Activated CD4-positive, alpha-beta T cell treated with anti-CD3 and anti-CD28 coated beads, Interleukin-2, amount 10 ng/mL, durations not matched to agents 24 days and 14 days (primary cell): ENCODE data around the gene RPL18. TPM values are rescaled to one million over a fixed set of nuclear protein-coding genes. Genes with fewer than 3 reads are reported as not detected.

ENCODE experiments used
- DNase-seq: peaks from one replicate; pipeline ENCODE4 v3.0.0; 2022
- H3K27ac Mint-ChIP-seq: one replicate; pipeline ENCODE4 v1.8.0; 2022; ENCODE audit warnings: mild to moderate bottlenecking, mixed read lengths
- H3K27me3 Mint-ChIP-seq: one replicate; pipeline ENCODE4 v1.8.0; 2022; ENCODE audit warnings: mixed read lengths
- H3K36me3 Mint-ChIP-seq: one replicate; pipeline ENCODE4 v1.8.0; 2022; ENCODE audit warnings: low read depth, mild to moderate bottlenecking, mixed read lengths
- H3K4me1 Mint-ChIP-seq: one replicate; pipeline ENCODE4 v1.8.0; 2021; ENCODE audit warnings: mixed read lengths
- H3K4me3 Mint-ChIP-seq: one replicate; pipeline ENCODE4 v1.8.0; 2022; ENCODE audit warnings: mild to moderate bottlenecking, moderate library complexity, mixed read lengths
- H3K9me3 Mint-ChIP-seq: one replicate; pipeline ENCODE4 v1.8.0; 2021; ENCODE audit warnings: mixed read lengths
- intact Hi-C: fragments of 100-400 bp; cut with micrococcal nuclease; formaldehyde crosslinking; loops from one replicate; pipeline ENCODE4 v1.15.1; 2023
- total RNA-seq: library from RNA; stranded (reverse); gene quantifications from 2 replicates; pipeline ENCODE4 v1.2.3, GENCODE V29; 2022

RPL18 gene
- total RNA-seq, 1 donor from 2014 or later: 1,938 TPM

DNA sequence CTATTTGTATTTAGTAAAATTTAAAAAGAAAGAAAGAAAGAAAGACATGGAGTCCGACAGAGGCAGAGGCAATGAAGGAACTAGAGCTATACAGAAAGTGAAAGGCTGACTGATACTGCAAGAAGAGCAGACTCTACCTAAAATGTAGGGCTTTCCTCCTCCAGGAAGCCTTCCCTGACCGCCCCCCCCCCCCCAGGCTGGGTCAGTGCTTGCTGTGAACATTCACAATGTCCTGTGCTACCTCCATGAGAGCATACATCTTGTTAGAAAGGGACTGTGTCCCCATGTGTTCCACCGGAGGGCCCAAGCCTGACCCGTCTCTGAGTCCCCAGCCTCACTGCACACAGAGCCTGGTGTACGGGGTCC, 32.7 kb upstream of the RPL18 start:
- Mint-ChIP-seq H3K4me1 (peaks cover 20% of the 10 kb centered on the region), H3K27me3 (no peaks in the 10 kb centered on the region), H3K27ac (no peak overlapping the region), H3K36me3 (no peaks in the 10 kb centered on the region), H3K4me3 (no peak overlapping the region), H3K9me3 (no peaks in the 10 kb centered on the region)
- DNase-seq: no peak
- intact Hi-C loops: no loop called here

DNA sequence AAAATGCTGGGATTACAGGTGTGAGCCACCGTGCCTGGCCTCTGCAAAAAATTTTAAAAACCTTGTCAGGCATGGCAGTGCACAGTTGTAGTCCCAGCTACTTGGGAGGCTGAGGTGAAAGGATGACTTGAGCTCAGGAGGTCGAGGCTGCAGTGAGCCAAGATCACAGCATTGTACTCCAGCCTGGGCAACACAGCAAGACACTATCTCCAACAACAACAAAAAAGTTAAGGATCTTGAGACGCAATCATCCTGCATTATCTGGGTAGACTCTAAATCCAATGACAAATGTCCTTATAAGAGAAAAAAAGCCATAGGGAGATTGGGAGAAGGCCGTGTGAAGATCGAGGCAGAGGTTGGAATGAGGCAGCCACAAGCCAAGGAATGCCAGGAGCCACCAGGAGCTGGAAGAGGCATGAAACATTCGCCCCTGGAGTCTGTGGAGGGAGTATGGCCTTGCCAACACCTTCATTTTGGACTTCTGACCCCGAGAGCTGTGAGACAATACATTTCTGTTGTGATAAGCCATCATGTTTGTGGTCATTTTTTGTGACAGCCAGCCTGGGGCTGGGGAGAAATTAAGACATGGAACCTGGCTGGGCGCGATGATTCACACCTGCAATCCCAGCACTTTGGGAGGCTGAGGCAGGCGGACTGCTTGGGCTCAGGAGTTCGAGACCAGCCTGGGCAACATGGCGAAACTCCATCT, 32.1 kb upstream of the RPL18 start:
- Mint-ChIP-seq H3K4me3 (no peak overlapping the region), H3K27me3 (no peaks in the 10 kb centered on the region), H3K36me3 (no peaks in the 10 kb centered on the region), H3K27ac (no peak overlapping the region), H3K4me1 (peaks cover 23% of the 10 kb centered on the region), H3K9me3 (no peaks in the 10 kb centered on the region)
- intact Hi-C loops: no loop called here
- DNase-seq: no peak

DNA sequence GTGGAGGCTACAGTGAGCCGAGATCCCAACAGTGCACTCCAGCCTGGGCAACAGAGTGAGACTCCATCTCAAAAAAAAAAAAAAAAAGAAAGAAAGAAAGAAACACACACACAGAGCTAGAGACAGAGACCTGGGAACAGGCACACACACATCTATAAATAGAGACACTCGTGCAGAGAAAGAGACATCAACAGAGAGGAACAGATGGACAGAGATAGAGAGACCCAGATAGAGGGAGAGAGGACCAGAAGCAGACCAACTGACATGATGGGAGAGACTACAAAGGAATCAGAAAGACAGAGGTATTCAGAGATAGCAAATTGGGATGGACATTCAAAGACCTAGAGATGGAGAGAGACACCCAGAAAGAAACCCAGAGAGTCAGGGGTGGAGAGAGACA, 29.2 kb upstream of the RPL18 start:
- Mint-ChIP-seq H3K4me1 (peaks cover 40% of the 10 kb centered on the region), H3K27ac (peak overlapping the region; percentile 9), H3K9me3 (no peaks in the 10 kb centered on the region), H3K4me3 (peak overlapping the region; percentile 11), H3K36me3 (no peaks in the 10 kb centered on the region), H3K27me3 (no peaks in the 10 kb centered on the region)
- DNase-seq: no peak
- intact Hi-C loops: loop anchor here (5.0 kb wide), 2 partner anchors 64 to 224 kb away; partner anchors contain the start of gene PPP1R15A

DNA sequence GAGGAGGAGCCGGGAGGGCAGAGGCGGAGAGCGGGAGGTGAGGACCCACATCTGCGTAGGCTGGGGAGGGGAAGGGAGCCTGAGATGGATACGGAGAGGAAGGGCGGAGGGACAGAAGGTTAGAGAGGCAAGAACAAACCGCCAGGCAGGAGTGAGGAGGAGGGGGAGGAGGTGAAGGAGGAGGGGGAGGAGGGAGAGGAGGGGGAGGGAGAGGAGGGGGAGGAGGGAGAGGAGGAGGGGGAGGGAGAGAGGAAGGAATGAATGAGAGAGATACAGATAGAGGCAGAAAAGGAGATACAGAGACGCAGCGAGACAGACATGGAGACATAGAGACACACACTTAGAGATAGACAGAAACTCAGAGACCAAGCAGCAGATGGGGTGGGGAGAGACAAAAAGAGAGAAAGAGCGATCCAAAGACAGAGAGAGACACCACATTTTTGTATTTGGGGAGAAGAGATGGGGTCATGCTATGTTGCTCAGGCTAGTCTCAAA, 27.8 kb upstream of the RPL18 start:
- Mint-ChIP-seq H3K4me1 (peaks cover 37% of the 10 kb centered on the region), H3K27me3 (peaks cover 2% of the 10 kb centered on the region), H3K4me3 (peak overlapping the region; percentile 96), H3K36me3 (no peaks in the 10 kb centered on the region), H3K27ac (peak overlapping the region; percentile 73), H3K9me3 (no peaks in the 10 kb centered on the region)
- no peak for DNase-seq
- intact Hi-C loops: loop anchor here (1.0 to 5.0 kb wide), 8 partner anchors 9 to 226 kb away; partner anchors contain the start of genes DBP and PPP1R15A

DNA sequence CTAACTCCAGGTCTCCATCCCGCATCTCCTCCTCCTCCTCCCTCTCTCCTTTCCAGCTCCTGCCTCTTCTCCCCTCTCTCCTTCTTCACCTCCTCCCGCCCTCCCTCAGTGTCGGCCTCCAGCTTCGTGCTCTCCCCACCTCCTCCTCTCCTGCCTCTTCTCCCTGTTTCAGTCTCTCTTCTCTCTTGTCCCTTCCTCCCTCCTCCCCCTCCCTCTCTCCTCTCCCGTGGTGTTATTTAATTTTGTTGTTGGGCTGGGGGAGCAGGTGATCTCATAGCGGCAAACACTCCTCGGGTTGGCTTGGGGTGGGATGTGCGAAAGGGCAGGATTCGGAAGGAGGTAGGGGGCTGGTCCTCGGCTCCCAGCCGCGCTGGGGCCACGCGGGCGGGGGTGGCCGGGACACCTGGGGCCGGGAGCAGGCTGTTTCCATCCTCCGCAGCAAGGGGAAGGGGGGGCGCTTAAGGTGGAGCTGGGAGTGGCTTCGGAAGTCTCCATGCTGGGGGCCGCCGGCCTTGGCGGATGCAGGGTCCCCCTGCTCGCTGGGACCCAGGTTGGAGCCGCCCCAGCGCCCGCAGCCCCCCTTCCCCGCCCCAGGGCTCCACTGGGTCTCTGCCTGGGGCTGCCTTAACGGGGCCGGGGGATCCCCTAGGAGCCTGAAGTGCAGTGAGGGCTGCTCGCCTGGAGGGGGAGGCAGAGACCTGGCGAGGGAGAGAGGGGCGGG, 27.2 kb upstream of the RPL18 start, which contains the start of gene CA11:
CA11 (minus strand) TSS at position 187 of the 721 bp plus-strand sequence. CDS start 555 bp downstream, outside the sequence.
- H3K27ac Mint-ChIP-seq: peak within 1 kb of the TSS; percentile 89
- peak within 1 kb of the TSS; percentile 96 for H3K4me3 Mint-ChIP-seq
- peaks cover 2% of the 10 kb centered on the region for H3K27me3 Mint-ChIP-seq
- peaks cover 37% of the 10 kb centered on the region for H3K4me1 Mint-ChIP-seq
- intact Hi-C loops: loop anchor here (1.0 to 5.0 kb wide), 8 partner anchors 9 to 226 kb away; partner anchors contain the start of genes DBP and PPP1R15A
- peak; percentile 97 for DNase-seq
- H3K36me3 Mint-ChIP-seq: no peaks in the 10 kb centered on the region
- no peaks in the 10 kb centered on the region for H3K9me3 Mint-ChIP-seq

DNA sequence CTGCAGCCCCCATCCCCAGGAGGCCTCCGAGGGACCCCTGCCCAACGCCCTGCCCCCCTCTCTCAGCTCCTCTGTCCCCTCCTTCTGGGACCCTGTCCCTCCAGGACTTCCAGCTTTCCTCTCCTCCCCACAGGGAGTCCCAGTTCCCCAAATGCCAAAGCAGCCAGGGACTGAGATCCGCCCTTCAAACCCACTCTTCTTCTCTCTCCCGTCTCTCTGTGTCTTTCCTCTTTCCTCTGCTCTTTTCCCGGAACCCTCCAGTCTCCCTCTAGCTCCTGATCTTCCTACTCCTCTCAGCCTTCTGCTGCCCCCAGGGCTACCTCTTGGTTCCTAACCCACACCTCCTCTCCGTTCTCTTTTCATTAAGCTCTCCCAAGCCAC, 26.6 kb upstream of the RPL18 start:
- Mint-ChIP-seq H3K9me3 (no peaks in the 10 kb centered on the region), H3K36me3 (no peaks in the 10 kb centered on the region), H3K27ac (peak overlapping the region; percentile 89), H3K4me3 (peak overlapping the region; percentile 96), H3K27me3 (peaks cover 2% of the 10 kb centered on the region), H3K4me1 (peaks cover 34% of the 10 kb centered on the region)
- peak; percentile 67 for DNase-seq
- intact Hi-C loops: loop anchor here (5.0 kb wide), 2 partner anchors 67 to 227 kb away; partner anchors contain the start of gene PPP1R15A

DNA sequence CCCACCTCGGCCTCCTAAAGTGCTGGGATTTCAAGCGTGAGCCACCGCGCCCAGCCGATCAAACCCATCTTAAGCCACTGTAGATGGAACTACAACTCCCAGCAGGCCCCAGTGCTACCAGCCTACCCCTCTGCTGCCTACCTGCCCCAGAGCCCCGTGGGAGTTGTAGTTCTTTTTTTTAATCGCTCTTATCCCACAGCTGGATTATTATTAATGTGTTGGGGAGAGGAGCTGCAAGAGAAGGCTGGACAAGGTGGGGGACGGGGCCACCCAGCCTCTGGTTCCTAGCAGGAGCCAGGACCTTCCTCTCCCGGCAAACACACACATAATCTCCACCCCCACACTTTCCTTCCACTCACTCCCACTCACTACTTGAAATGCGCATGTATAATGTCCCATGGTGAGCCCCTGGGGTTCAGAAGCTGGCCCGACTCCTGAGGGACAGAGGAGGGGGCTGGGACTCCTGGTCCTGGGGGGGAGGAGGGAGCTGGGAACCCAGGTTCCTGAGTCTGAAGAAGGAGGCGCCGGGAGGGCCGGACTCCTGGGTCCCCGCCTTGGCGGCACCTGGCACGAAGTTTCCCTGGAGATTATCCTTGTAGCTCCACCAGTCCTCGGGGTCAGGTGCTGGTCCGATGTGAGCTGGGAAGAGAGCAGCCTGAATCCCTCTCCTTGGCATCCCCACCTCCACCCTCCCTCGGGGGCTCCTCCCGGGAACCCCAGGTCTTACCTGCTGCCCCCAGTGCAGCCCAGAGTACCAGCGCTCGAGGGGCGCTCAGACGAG, 26.1 kb upstream of the RPL18 start:
- H3K27me3 Mint-ChIP-seq: peaks cover 2% of the 10 kb centered on the region
- H3K36me3 Mint-ChIP-seq: no peaks in the 10 kb centered on the region
- H3K27ac Mint-ChIP-seq: peak overlapping the region; percentile 65
- intact Hi-C loops: loop anchor here (5.0 kb wide), 2 partner anchors 67 to 227 kb away; partner anchors contain the start of gene PPP1R15A
- H3K4me3 Mint-ChIP-seq: peak overlapping the region; percentile 96
- DNase-seq: peak; percentile 90
- no peaks in the 10 kb centered on the region for H3K9me3 Mint-ChIP-seq
- peaks cover 33% of the 10 kb centered on the region for H3K4me1 Mint-ChIP-seq

DNA sequence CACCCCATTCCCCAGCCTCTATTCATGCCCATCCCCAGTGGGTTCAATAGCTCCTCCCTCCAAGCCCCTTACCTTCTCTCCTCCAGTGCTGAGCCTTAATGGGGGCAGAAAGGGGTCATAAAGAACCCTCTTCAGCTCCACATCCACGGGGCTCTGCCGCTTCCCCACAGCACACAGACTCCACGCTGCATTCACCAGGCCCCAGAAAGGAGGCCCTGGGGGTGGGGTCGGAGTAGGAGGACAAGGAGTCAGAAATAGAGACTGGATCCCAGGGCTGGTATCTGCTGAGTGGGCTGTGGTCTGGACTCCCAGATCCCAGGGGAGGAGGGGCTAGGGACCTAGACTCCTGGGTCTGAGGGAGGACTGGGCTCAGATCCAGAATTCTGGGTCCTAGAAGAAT, 25.4 kb upstream of the RPL18 start:
- Mint-ChIP-seq H3K27me3 (peaks cover 2% of the 10 kb centered on the region), H3K4me1 (peaks cover 30% of the 10 kb centered on the region), H3K27ac (no peak overlapping the region), H3K9me3 (no peaks in the 10 kb centered on the region), H3K36me3 (no peaks in the 10 kb centered on the region), H3K4me3 (peak overlapping the region; percentile 96)
- DNase-seq: no peak
- intact Hi-C loops: no loop called here

DNA sequence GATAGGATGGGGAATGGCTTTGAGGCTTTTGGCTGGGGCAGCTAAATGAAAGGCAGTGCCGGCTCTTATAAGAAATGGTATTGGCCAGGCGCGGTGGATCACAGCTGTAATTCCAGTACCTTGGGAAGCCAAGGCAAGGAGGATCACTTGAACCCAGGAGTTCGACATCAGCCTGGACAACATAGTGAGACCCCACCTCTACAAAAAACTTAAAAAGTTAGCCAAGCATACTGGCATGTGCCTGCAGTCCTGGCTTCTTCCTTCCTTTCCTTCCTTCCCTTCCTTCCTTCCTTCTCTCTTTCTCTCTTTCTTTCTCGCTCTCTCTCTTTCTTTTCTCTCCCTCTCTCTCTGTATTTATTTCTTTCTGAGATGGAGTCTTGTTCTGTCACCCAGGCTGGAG, 23.9 kb upstream of the RPL18 start:
- Mint-ChIP-seq H3K27ac (no peak overlapping the region), H3K4me3 (no peak overlapping the region), H3K27me3 (peaks cover 2% of the 10 kb centered on the region), H3K4me1 (peaks cover 38% of the 10 kb centered on the region), H3K9me3 (no peaks in the 10 kb centered on the region), H3K36me3 (peaks cover 2% of the 10 kb centered on the region)
- intact Hi-C loops: no loop called here
- no peak for DNase-seq

DNA sequence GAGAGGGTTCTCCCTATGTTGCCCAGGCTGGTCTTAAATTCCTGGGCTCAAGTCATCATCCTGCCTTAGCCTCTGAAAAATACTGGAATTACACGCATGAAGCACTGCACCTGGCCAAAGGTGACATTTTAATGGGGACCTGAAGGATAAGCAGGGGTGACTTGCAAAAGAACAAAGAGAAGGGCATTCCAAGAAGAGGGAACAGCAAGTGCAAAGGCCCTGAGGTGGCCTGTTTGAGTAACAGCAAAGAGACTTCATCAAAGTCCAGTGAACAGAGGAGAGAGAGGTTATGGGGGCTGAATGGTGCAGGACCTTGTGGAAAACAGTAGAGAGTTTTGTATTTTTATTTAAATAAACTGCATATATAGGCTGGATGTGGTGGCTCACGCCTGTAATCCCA, 22.9 kb upstream of the RPL18 start:
- intact Hi-C loops: no loop called here
- Mint-ChIP-seq H3K9me3 (no peaks in the 10 kb centered on the region), H3K27me3 (peaks cover 2% of the 10 kb centered on the region), H3K36me3 (peaks cover 2% of the 10 kb centered on the region), H3K27ac (no peak overlapping the region), H3K4me3 (no peak overlapping the region), H3K4me1 (peaks cover 40% of the 10 kb centered on the region)
- DNase-seq: no peak

DNA sequence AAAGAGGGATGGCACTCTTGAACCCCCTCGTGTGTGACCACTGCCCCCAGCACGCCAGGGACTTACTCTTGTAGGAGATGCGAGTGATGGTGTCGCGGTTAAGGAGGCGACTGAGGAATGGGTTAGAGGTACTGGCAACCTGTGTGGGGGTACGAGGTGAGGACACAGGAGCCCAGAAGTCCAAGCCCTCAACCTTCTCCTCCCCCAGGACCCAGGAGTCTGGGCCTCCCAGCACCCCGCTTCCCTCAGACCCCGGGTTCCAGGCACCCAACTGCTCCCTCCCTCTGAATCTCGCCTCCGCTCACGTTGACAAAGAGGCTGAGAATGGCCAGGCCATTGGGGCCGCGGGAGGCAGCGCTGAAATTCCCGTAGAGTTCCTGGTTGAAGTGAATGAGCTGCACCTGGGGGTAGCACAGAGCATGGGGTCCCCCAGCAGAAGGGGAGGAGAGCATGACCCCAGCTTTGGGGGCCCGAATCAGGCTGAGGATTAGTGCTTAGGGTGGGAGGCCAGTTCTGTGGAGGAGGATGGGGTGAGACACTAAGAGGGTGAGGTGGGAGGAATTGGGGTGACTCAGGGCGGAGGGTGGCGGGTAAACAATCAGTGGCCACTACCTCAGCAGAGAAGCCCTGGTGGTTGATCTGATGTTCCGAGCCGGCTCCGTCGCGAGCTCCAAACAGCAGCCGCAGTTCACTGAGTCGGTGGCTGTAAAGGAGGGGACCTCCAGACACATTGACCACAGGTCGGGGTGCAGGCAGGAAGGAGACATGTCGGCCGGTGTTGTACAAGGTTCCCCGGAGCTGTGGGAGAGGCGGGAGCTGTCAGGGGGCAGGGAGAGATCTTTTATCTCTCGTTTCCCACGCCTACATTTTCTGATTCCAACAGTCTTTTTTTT, 20.8 kb upstream of the RPL18 start:
- H3K27me3 Mint-ChIP-seq: peaks cover 2% of the 10 kb centered on the region
- H3K9me3 Mint-ChIP-seq: no peaks in the 10 kb centered on the region
- intact Hi-C loops: loop anchor here (5.0 to 10.0 kb wide), 7 partner anchors 307 to 1238 kb away; partner anchors contain the start of genes AKT1S1, ALDH16A1, BCL2L12 and C19orf73
- peaks cover 36% of the 10 kb centered on the region for H3K4me1 Mint-ChIP-seq
- peaks cover 2% of the 10 kb centered on the region for H3K36me3 Mint-ChIP-seq
- peak overlapping the region; percentile 77 for H3K27ac Mint-ChIP-seq
- H3K4me3 Mint-ChIP-seq: no peak overlapping the region
- peak; percentile 64 for DNase-seq

DNA sequence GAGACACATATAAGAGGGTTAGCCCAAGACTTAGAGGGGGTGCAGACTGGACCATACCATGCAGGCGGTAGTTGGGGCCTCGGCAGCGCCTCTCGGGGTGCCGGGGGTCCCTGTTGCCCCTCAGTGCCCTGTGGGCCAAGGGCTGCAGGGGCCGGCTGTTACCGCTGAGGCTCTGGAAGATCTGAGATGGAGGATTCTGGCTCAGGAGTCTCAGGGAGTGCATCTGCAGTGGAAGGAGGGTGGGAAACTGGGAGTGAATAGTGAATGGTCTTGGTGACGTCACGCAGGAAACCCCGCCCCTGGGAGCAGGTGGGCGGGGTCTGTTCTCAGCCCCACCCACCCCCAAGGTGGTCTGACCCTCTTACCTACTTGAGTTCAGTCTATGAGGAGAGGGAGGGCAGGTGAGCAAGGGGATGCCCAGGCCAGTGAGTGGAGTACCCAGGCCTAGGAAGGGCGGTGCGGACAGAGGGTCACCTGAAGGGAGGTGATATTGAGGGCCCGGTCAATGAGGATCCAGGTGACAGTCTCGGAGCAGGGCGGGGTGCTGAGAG, 19.9 kb upstream of the RPL18 start:
- Mint-ChIP-seq H3K4me1 (peaks cover 35% of the 10 kb centered on the region), H3K4me3 (peak overlapping the region; percentile 86), H3K36me3 (peaks cover 2% of the 10 kb centered on the region), H3K27me3 (peaks cover 2% of the 10 kb centered on the region), H3K9me3 (no peaks in the 10 kb centered on the region), H3K27ac (peak overlapping the region; percentile 99)
- intact Hi-C loops: loop anchor here (1.0 to 10.0 kb wide), 8 partner anchors 20 to 1238 kb away; partner anchors contain the start of genes AKT1S1, ALDH16A1, BCL2L12 and C19orf73
- peak; percentile 72 for DNase-seq
